Ishikawa (cell line): ENCODE results near the gene FBXO9.

Experiments
- CEBPB ChIP-seq: IDR thresholded peaks from 2 replicates; pipeline ENCODE4 v1.6.1; 2012
- CREB1 ChIP-seq: IDR thresholded peaks from 2 replicates; pipeline ENCODE4 v1.6.1; 2012; ENCODE audit warnings: low read depth
- EGR1 ChIP-seq: IDR thresholded peaks from 2 replicates; pipeline ENCODE4 v1.6.1; 2012
- EP300 ChIP-seq: IDR thresholded peaks from 2 replicates; pipeline ENCODE4 v1.6.1; 2012; ENCODE audit warnings: borderline replicate concordance
- FOXM1 ChIP-seq: IDR thresholded peaks from 2 replicates; pipeline ENCODE4 v1.6.1; 2012; ENCODE audit warnings: low read depth, borderline replicate concordance
- MAX ChIP-seq: IDR thresholded peaks from 2 replicates; pipeline ENCODE4 v1.6.1; 2012
- NFIC ChIP-seq: IDR thresholded peaks from 2 replicates; pipeline ENCODE4 v1.6.1; 2012
- RAD21 ChIP-seq: IDR thresholded peaks from 2 replicates; pipeline ENCODE4 v1.6.1; 2012; ENCODE audit warnings: low read depth
- REST ChIP-seq: IDR thresholded peaks from 2 replicates; pipeline ENCODE4 v1.6.1; 2012; ENCODE audit warnings: low read depth, mild to moderate bottlenecking
- TAF1 ChIP-seq: IDR thresholded peaks from 2 replicates; pipeline ENCODE4 v1.6.1; 2012; ENCODE audit warnings: low read depth, mild to moderate bottlenecking
- TCF12 ChIP-seq: IDR thresholded peaks from 2 replicates; pipeline ENCODE4 v1.6.1; 2012; ENCODE audit warnings: low read depth
- TEAD4 ChIP-seq: IDR thresholded peaks from 2 replicates; pipeline ENCODE4 v1.6.1; 2012
- USF1 ChIP-seq: IDR thresholded peaks from 2 replicates; pipeline ENCODE4 v1.6.1; 2012
- YY1 ChIP-seq: IDR thresholded peaks from 2 replicates; pipeline ENCODE4 v1.6.1; 2012; ENCODE audit warnings: low read depth
- ZBTB7A ChIP-seq: IDR thresholded peaks from 2 replicates; pipeline ENCODE4 v1.6.1; 2012; ENCODE audit warnings: low read depth

Gene FBXO9

GRCh38 chr6:53090576-53090975 lies 25.4 kb downstream of the FBXO9 start:
- no peak for TF ChIP-seq TEAD4
- no peak for TF ChIP-seq MAX
- TF ChIP-seq REST: no peak
- TF ChIP-seq USF1: no peak

- TF ChIP-seq YY1: no peak
- no peak for TF ChIP-seq RAD21
- TF ChIP-seq FOXM1: no peak
- TF ChIP-seq TCF12: no peak
- no peak for TF ChIP-seq CREB1
- TF ChIP-seq TAF1: no peak
- no peak for TF ChIP-seq REST
- no peak for TF ChIP-seq TEAD4
- no peak for TF ChIP-seq NFIC
- TF ChIP-seq USF1: no peak
Observed at GRCh38 chr6:53095270-53095669, 30.1 kb downstream of the FBXO9 start.

GRCh38 chr6:53095716-53096115 lies 30.5 kb downstream of the FBXO9 start:
- TF ChIP-seq REST (no peak), EP300 (no peak), MAX (no peak), YY1 (no peak), TCF12 (no peak), TAF1 (no peak), CREB1 (no peak), ZBTB7A (no peak), RAD21 (no peak), FOXM1 (no peak), TEAD4 (no peak)

- TF ChIP-seq YY1: no peak
- no peak for TF ChIP-seq EGR1
- TF ChIP-seq CEBPB: no peak
- no peak for TF ChIP-seq REST
- TF ChIP-seq NFIC: no peak
- no peak for TF ChIP-seq TCF12
- TF ChIP-seq MAX: no peak
- TF ChIP-seq EP300: no peak
- no peak for TF ChIP-seq TEAD4
- TF ChIP-seq FOXM1: no peak
- TF ChIP-seq TAF1: no peak
- TF ChIP-seq ZBTB7A: no peak
- TF ChIP-seq RAD21: no peak
Observed at GRCh38 chr6:53100561-53100960, 35.4 kb downstream of the FBXO9 start.
